ENCODE results near the gene FAM20B. TPM values are rescaled to one million over a fixed set of nuclear protein-coding genes. Genes with fewer than 3 reads are reported as not detected.

The FAM20B gene
- total and polyA plus RNA-seq, 2 experiments from 2014 or later = 5.3 to 22.5 TPM

GRCh38 chr1:179108644-179109043, 83.0 kb downstream of the FAM20B start (continued):
- TF ChIP-seq REST (IDR thresholded peaks at IDR 0.05; ENCODE audit: unreplicated experiment) (no peak), CREB1 (CRISPR knock-in tag; IDR thresholded peaks at IDR 0.05; ENCODE audit: low read depth) (no peak), ZNF114 (CRISPR knock-in tag; IDR thresholded peaks at IDR 0.05) (no peak), STAT1 (IDR thresholded peaks at IDR 0.05; ENCODE audit: unreplicated experiment) (no peak), POLR2AphosphoS5 (IDR thresholded peaks at IDR 0.05; ENCODE audit: low read depth) (no peak)

GRCh38 chr1:179115181-179115580, 89.5 kb downstream of the FAM20B start:
- no peak overlapping the region for H3K4me2 ChIP-seq
- Mint-ChIP-seq H3K4me3 (no peak overlapping the region), H3K9me3 (no peaks in the 10 kb centered on the region), H3K4me1 (peaks cover 5% of the 10 kb centered on the region), H3K36me3 (ENCODE audit: low read depth) (peaks cover 41% of the 10 kb centered on the region), H3K27me3 (ENCODE audit: insufficient read depth, low read depth, poor library complexity) (peaks cover 1% of the 10 kb centered on the region), H3K27ac (no peak overlapping the region)
- no peak overlapping the region for H3K4me3 ChIP-seq
- H3K27ac ChIP-seq (ENCODE audit: low read depth) = no peak overlapping the region
- H3F3A ChIP-seq (replicated peaks; ENCODE audit: low read depth) = no peaks in the 10 kb centered on the region; the same call in 1 of the 2 replicates
- TF ChIP-seq POLR2AphosphoS5 (IDR thresholded peaks at IDR 0.05; ENCODE audit: low read depth) (no peak), EZH2 (IDR thresholded peaks at IDR 0.05; ENCODE audit: low read depth, unreplicated experiment) (no peak), EZH2phosphoT487 (IDR thresholded peaks at IDR 0.05; ENCODE audit: unreplicated experiment) (no peak)
- DNase-seq (ENCODE audit: low spot score) (no peak), ATAC-seq (no peak)
- H3K79me2 ChIP-seq (replicated peaks; ENCODE audit: insufficient read depth) = no peaks in the 10 kb centered on the region; the same call in none of the 2 replicates
- no peak overlapping the region for H2AFZ ChIP-seq
- peaks cover 12% of the 10 kb centered on the region; the same call in 1 of the 2 replicates for H3K4me1 ChIP-seq (ENCODE audit: insufficient read depth)
- H3K36me3 ChIP-seq (ENCODE audit: insufficient read depth) = peaks cover 32% of the 10 kb centered on the region
- H3K9me2 ChIP-seq (ENCODE audit: insufficient read depth) = no peaks in the 10 kb centered on the region
- no peaks in the 10 kb centered on the region for H3K27me3 ChIP-seq (ENCODE audit: insufficient read depth)
- H4K20me1 ChIP-seq (replicated peaks; ENCODE audit: insufficient read depth) = no peaks in the 10 kb centered on the region

- ATAC-seq (no peak), DNase-seq (ENCODE audit: low spot score) (no peak)
- H3K4me1 ChIP-seq (ENCODE audit: insufficient read depth) = peaks cover 24% of the 10 kb centered on the region
- peak overlapping the region; percentile 66 for H3K27ac ChIP-seq (ENCODE audit: low read depth)
- peaks cover 16% of the 10 kb centered on the region for H3K36me3 ChIP-seq (ENCODE audit: insufficient read depth)
- no peaks in the 10 kb centered on the region for H4K20me1 ChIP-seq (replicated peaks; ENCODE audit: insufficient read depth)
- no peak overlapping the region for H3K4me3 Mint-ChIP-seq
- no peaks in the 10 kb centered on the region for H3K9me2 ChIP-seq (ENCODE audit: insufficient read depth)
- no peaks in the 10 kb centered on the region for H3K27me3 Mint-ChIP-seq (ENCODE audit: insufficient read depth, low read depth, poor library complexity)
- H3F3A ChIP-seq (replicated peaks; ENCODE audit: low read depth) = peaks cover 5% of the 10 kb centered on the region; the same call in 1 of the 2 replicates
- H3K27me3 ChIP-seq (ENCODE audit: insufficient read depth) = no peaks in the 10 kb centered on the region
- H3K4me3 ChIP-seq = no peak overlapping the region
- no peaks in the 10 kb centered on the region for H3K9me3 Mint-ChIP-seq
- no peaks in the 10 kb centered on the region; the same call in none of the 2 replicates for H3K79me2 ChIP-seq (replicated peaks; ENCODE audit: insufficient read depth)
- peak overlapping the region; percentile 79 for H3K27ac Mint-ChIP-seq
- H2AFZ ChIP-seq = no peak overlapping the region
- H3K36me3 Mint-ChIP-seq (ENCODE audit: low read depth) = peaks cover 26% of the 10 kb centered on the region
- peak overlapping the region; percentile 5 for H3K4me2 ChIP-seq
- peaks cover 5% of the 10 kb centered on the region for H3K4me1 Mint-ChIP-seq
- TF ChIP-seq REST (IDR thresholded peaks at IDR 0.05; ENCODE audit: unreplicated experiment) (no peak), ETS1 (IDR thresholded peaks at IDR 0.05) (no peak), JUNB (IDR thresholded peaks at IDR 0.05; ENCODE audit: unreplicated experiment) (no peak), NANOG (IDR thresholded peaks at IDR 0.05; ENCODE audit: borderline replicate concordance) (no peak), EZH2 (IDR thresholded peaks at IDR 0.05; ENCODE audit: low read depth, unreplicated experiment) (no peak), CTCF (conservative IDR thresholded peaks at IDR 0.05; ENCODE audit: low read depth in 2 of 2) (no peak), EZH2phosphoT487 (IDR thresholded peaks at IDR 0.05; ENCODE audit: unreplicated experiment) (no peak), CREB1 (CRISPR knock-in tag; IDR thresholded peaks at IDR 0.05; ENCODE audit: low read depth) (no peak)
Observed at GRCh38 chr1:179119513-179119912, 93.8 kb downstream of the FAM20B start.

Measured in GM23338 (cell line).